ENCODE data around the gene QKI. TPM values are rescaled to one million over a fixed set of nuclear protein-coding genes. Genes with fewer than 3 reads are reported as not detected.

QKI gene
- total and polyA plus RNA-seq, 2 donors (not counting 3 experiments of a cell fraction or from before 2014, with no cell fraction given): 178 to 232 TPM

- FAIRE-seq (no peak), DNase-seq (ENCODE audit: low read depth, low spot score) (no peak)
- ChIA-PET CTCF (interaction anchor here (0.6 kb wide), 1 partner anchor 60 kb away, joined by 3 read pairs; no protein-coding TSS in a partner anchor), POLR2A (no interaction called here)
- Histone ChIP-seq H3K36me3 (ENCODE audit: control insufficient read depth in 2 of 2, extremely low read depth in 1 of 2, insufficient read depth in 2 of 2, low read length in 2 of 2) (no peaks in the 10 kb centered on the region), H3K9ac (replicated peaks; ENCODE audit: extremely low read depth, insufficient read depth, low read length) (no peak overlapping the region), H2AFZ (ENCODE audit: low read depth, low read length) (no peak overlapping the region), H3K79me2 (ENCODE audit: control insufficient read depth, insufficient read depth, low read length) (no peaks in the 10 kb centered on the region), H3K4me2 (ENCODE audit: insufficient read depth, low read length) (no peak overlapping the region), H3K27ac (ENCODE audit: insufficient read depth, low read depth, low read length) (no peak overlapping the region), H3K9me3 (replicated peaks; ENCODE audit: control insufficient read depth, insufficient read depth, low read length) (no peaks in the 10 kb centered on the region), H3K4me1 (ENCODE audit: control insufficient read depth, extremely low read depth, insufficient read depth, low read length) (no peaks in the 10 kb centered on the region), H4K20me1 (replicated peaks; ENCODE audit: control insufficient read depth, extremely low read depth, insufficient read depth, low read length) (no peaks in the 10 kb centered on the region), H3K27me3 (ENCODE audit: control insufficient read depth in 2 of 2, insufficient read depth in 2 of 2, low read length in 2 of 2) (no peaks in the 10 kb centered on the region), H3K9me1 (replicated peaks; ENCODE audit: control insufficient read depth, extremely low read depth, insufficient read depth, low read length) (no peaks in the 10 kb centered on the region), H3K4me3 (replicated peaks in 1 of 3; ENCODE audit: insufficient read depth in 1 of 3, low read depth in 1 of 3, low read length in 3 of 3) (no peak overlapping the region)
- dilution Hi-C loops (cut with MboI; ENCODE audit: extremely low pct_ligation_motif_present, low sequenced_read_pairs) (no loop called here), intact Hi-C loops (cut with micrococcal nuclease) (no loop called here)
- TF ChIP-seq FOS (IDR thresholded peaks at IDR 0.05; ENCODE audit: borderline replicate concordance, insufficient read depth, low read length): no peak
- no peak for TF ChIP-seq EZH2 (IDR thresholded peaks at IDR 0.05; ENCODE audit: borderline replicate concordance, low read depth, low read length, severe bottlenecking)
- no peak for TF ChIP-seq MYC (IDR thresholded peaks at IDR 0.05; ENCODE audit: low read depth, low read length)
- TF ChIP-seq POLR2AphosphoS5 (IDR thresholded peaks at IDR 0.05; ENCODE audit: insufficient read depth, low read depth, low read length): no peak
- TF ChIP-seq JUN (IDR thresholded peaks at IDR 0.05; ENCODE audit: borderline replicate concordance, insufficient read depth, insufficient read length, low read depth): no peak
- TF ChIP-seq POLR2A (IDR thresholded peaks at IDR 0.05; ENCODE audit: low read depth, low read length): no peak
- no peak for TF ChIP-seq MAX (IDR thresholded peaks at IDR 0.05; ENCODE audit: insufficient read depth, insufficient read length)
- BruUV-seq (replicated peaks): no TSS peak
Observed at GRCh38 chr6:163625265-163625664, 210.7 kb downstream of the QKI start.

- TF ChIP-seq POLR2A (IDR thresholded peaks at IDR 0.05; ENCODE audit: low read depth, low read length): no peak
- FAIRE-seq (no peak), DNase-seq (ENCODE audit: low read depth, low spot score) (no peak)
- Histone ChIP-seq H3K27me3 (ENCODE audit: control insufficient read depth in 2 of 2, insufficient read depth in 2 of 2, low read length in 2 of 2) (peaks cover 0 to 2% of the 10 kb centered on the region in 2 experiments), H3K79me2 (ENCODE audit: control insufficient read depth, insufficient read depth, low read length) (no peaks in the 10 kb centered on the region), H3K27ac (ENCODE audit: insufficient read depth, low read depth, low read length) (no peak overlapping the region), H4K20me1 (replicated peaks; ENCODE audit: control insufficient read depth, extremely low read depth, insufficient read depth, low read length) (no peaks in the 10 kb centered on the region), H3K4me1 (ENCODE audit: control insufficient read depth, extremely low read depth, insufficient read depth, low read length) (no peaks in the 10 kb centered on the region), H3K4me3 (replicated peaks in 1 of 3; ENCODE audit: insufficient read depth in 1 of 3, low read depth in 1 of 3, low read length in 3 of 3) (no peak overlapping the region), H3K9me3 (replicated peaks; ENCODE audit: control insufficient read depth, insufficient read depth, low read length) (no peaks in the 10 kb centered on the region), H3K36me3 (ENCODE audit: control insufficient read depth in 2 of 2, extremely low read depth in 1 of 2, insufficient read depth in 2 of 2, low read length in 2 of 2) (no peaks in the 10 kb centered on the region), H3K9me1 (replicated peaks; ENCODE audit: control insufficient read depth, extremely low read depth, insufficient read depth, low read length) (no peaks in the 10 kb centered on the region), H3K4me2 (ENCODE audit: insufficient read depth, low read length) (no peak overlapping the region), H3K9ac (replicated peaks; ENCODE audit: extremely low read depth, insufficient read depth, low read length) (no peak overlapping the region), H2AFZ (ENCODE audit: low read depth, low read length) (no peak overlapping the region)
- no TSS peak for BruUV-seq (replicated peaks)
- intact Hi-C loops (cut with micrococcal nuclease) (no loop called here), dilution Hi-C loops (cut with MboI; ENCODE audit: extremely low pct_ligation_motif_present, low sequenced_read_pairs) (no loop called here)
- ChIA-PET CTCF (no interaction called here), POLR2A (no interaction called here)
Observed at GRCh38 chr6:163626073-163626867, 211.8 kb downstream of the QKI start.

All from endothelial cell of umbilical vein (primary cell).